Right cardiac atrium (tissue), 5 donors: Measurements from ENCODE around the gene KLK6. TPM values are rescaled to one million over a fixed set of nuclear protein-coding genes. Genes with fewer than 3 reads are reported as not detected.
A peak's percentile ranks its signal among the peaks of the same experiment; 100 is the strongest.

ENCODE experiments used
- ATAC-seq, 2 donors: fragments of 200-7000 bp; cut with Tn5 transposase; one replicate each; pipeline versions ENCODE4 v1.8.0 to v1.9.1; 2020; ENCODE audit warnings: moderate library complexity in 2 of 2, mild to moderate bottlenecking in 1 of 2
- DNase-seq, 3 donors: peaks; one replicate each; pipeline ENCODE4 v3.0.0-alpha.2; 2020
- H3K27ac ChIP-seq: one replicate; pipeline ENCODE4 v1.5.1; 2013; ENCODE audit warnings: mild to moderate bottlenecking, low read length, control low read depth, moderate library complexity
- H3K27me3 ChIP-seq: one replicate; pipeline ENCODE4 v1.6.1; 2013; ENCODE audit not compliant: control insufficient read depth, insufficient read depth
- H3K4me1 ChIP-seq: one replicate; pipeline ENCODE4 v1.6.1; 2013; ENCODE audit warnings: low read length; ENCODE audit not compliant: control insufficient read depth, insufficient read depth
- H3K4me3 ChIP-seq: one replicate; pipeline ENCODE4 v1.5.1; 2013; ENCODE audit warnings: low read length, control low read depth
- H3K9me3 ChIP-seq: one replicate; pipeline ENCODE4 v1.6.1; 2013; ENCODE audit warnings: low read length; ENCODE audit not compliant: control insufficient read depth
- WGBS: extraction: QIAGEN DNeasy Blood & Tissue Kit; methylation state at CpG from one replicate; pipeline ENCODE4 v1.1.7; 2013; 5-methylcytosine and 5-hydroxymethylcytosine counted together
- intact Hi-C, 4 donors: fragments of 100-400 bp; cut with DNase I; formaldehyde crosslinking; loops; one replicate each; pipeline versions ENCODE4 v1.11.0 to v1.14.0; 2022 to 2023
- polyA plus RNA-seq: library from polyadenylated mRNA; stranded (reverse); fragments of 200-250 nt; gene quantifications from one replicate; pipeline ENCODE4 v1.2.3, GENCODE V29; 2013
- total RNA-seq, 4 donors: library from RNA; stranded (reverse); fragmentation: NEBNext Ultra II Directional; extraction: Animal tissue kit (Norgen Biotek cat#: 25700); gene quantifications; one replicate each; pipeline ENCODE4 v1.2.1, GENCODE V29; 2021
- donor health status: healthy with polysubstance abuse.
- donor health status: DM: no; HTN: yes; CAD: no.
- donor health status: DM: no; HTN: no; CAD: no.
- donor health status: DM: no; HTN: yes; CAD: no; lungs with severe emphysema.
- donor health status: DM: yes; HTN: yes; CAD: no.

The KLK6 gene
- total and polyA plus RNA-seq, 5 donors: not detected

GRCh38 chr19:51006406-51006805 lies 37.0 kb upstream of the KLK6 start:
- DNase-seq: no peak
- H3K27me3 ChIP-seq: no peaks in the 10 kb centered on the region
- no peak overlapping the region for H3K27ac ChIP-seq
- no peaks in the 10 kb centered on the region for H3K9me3 ChIP-seq
- no peak overlapping the region for H3K4me3 ChIP-seq
- no peak for ATAC-seq
- 45% methylated on average over 8 of the region's 8 CpGs for WGBS
- intact Hi-C loops: no loop called here
- no peaks in the 10 kb centered on the region for H3K4me1 ChIP-seq

GRCh38 chr19:51005248-51005647 lies 35.9 kb upstream of the KLK6 start:
- no peaks in the 10 kb centered on the region for H3K27me3 ChIP-seq
- H3K4me1 ChIP-seq: no peaks in the 10 kb centered on the region
- H3K27ac ChIP-seq: no peak overlapping the region
- no peaks in the 10 kb centered on the region for H3K9me3 ChIP-seq
- no peak for ATAC-seq
- intact Hi-C loops: no loop called here
- no peak for DNase-seq
- no peak overlapping the region for H3K4me3 ChIP-seq
- WGBS: 90% methylated on average over 1 of the region's 1 CpG

- no peak for ATAC-seq
These were observed 33.9 kb upstream of the KLK6 start for GRCh38 chr19:51003316-51003715.

GRCh38 chr19:51002542-51003311 lies 33.3 kb upstream of the KLK6 start:
- H3K9me3 ChIP-seq: no peaks in the 10 kb centered on the region
- ATAC-seq (peak in 1 of 2 donors; percentile 58), DNase-seq (peak; percentile 28 to 61 (median 59))
- no peaks in the 10 kb centered on the region for H3K27me3 ChIP-seq
- intact Hi-C loops: no loop called here
- no peak overlapping the region for H3K27ac ChIP-seq
- H3K4me1 ChIP-seq: no peaks in the 10 kb centered on the region
- WGBS: 67% methylated on average over 42 of the region's 42 CpGs
- H3K4me3 ChIP-seq: no peak overlapping the region

More at GRCh38 chr19:51003316-51003715, 33.9 kb upstream of the KLK6 start:
- Histone ChIP-seq H3K27ac (no peak overlapping the region), H3K4me1 (no peaks in the 10 kb centered on the region), H3K27me3 (no peaks in the 10 kb centered on the region), H3K4me3 (no peak overlapping the region), H3K9me3 (no peaks in the 10 kb centered on the region)
- WGBS: 77% methylated on average over 7 of the region's 7 CpGs
- no peak for DNase-seq
- intact Hi-C loops: no loop called here

GRCh38 chr19:51002089-51002532 lies 32.7 kb upstream of the KLK6 start:
- H3K4me1 ChIP-seq: no peaks in the 10 kb centered on the region
- no peaks in the 10 kb centered on the region for H3K27me3 ChIP-seq
- no peaks in the 10 kb centered on the region for H3K9me3 ChIP-seq
- no peak overlapping the region for H3K27ac ChIP-seq
- ATAC-seq (no peak), DNase-seq (no peak)
- intact Hi-C loops: no loop called here
- WGBS: 56% methylated on average over 12 of the region's 12 CpGs
- no peak overlapping the region for H3K4me3 ChIP-seq

- 20% methylated on average over 7 of the region's 7 CpGs for WGBS
- intact Hi-C loops: no loop called here
- DNase-seq (no peak), ATAC-seq (no peak)
- Histone ChIP-seq H3K27ac (no peak within 1 kb of the TSS), H3K4me3 (no peak within 1 kb of the TSS), H3K9me3 (no peaks in the 10 kb centered on the region), H3K27me3 (no peaks in the 10 kb centered on the region), H3K4me1 (no peaks in the 10 kb centered on the region)
These were observed 32.1 kb upstream of the KLK6 start, which contains the start of gene KLK8 for GRCh38 chr19:51001515-51001914. TSS of gene KLK8 (minus strand) at chr19:51001604. CDS start at chr19:51001167, 437 bp downstream.

- Histone ChIP-seq H3K4me3 (no peak overlapping the region), H3K27ac (no peak overlapping the region), H3K4me1 (no peaks in the 10 kb centered on the region), H3K9me3 (no peaks in the 10 kb centered on the region), H3K27me3 (no peaks in the 10 kb centered on the region)
- ATAC-seq (no peak), DNase-seq (no peak)
- WGBS: 37% methylated on average over 16 of the region's 16 CpGs
- intact Hi-C loops: no loop called here
These were observed 31.6 kb upstream of the KLK6 start for GRCh38 chr19:51000981-51001380.

- Histone ChIP-seq H3K4me1 (no peaks in the 10 kb centered on the region), H3K4me3 (no peak overlapping the region), H3K27me3 (no peaks in the 10 kb centered on the region), H3K9me3 (no peaks in the 10 kb centered on the region), H3K27ac (no peak overlapping the region)
- ATAC-seq: no peak
- no peak for DNase-seq
- 83% methylated on average over 10 of the region's 10 CpGs for WGBS
- intact Hi-C loops: no loop called here
These were observed 31.0 kb upstream of the KLK6 start for GRCh38 chr19:51000426-51000825.

- no peaks in the 10 kb centered on the region for H3K4me1 ChIP-seq
- DNase-seq: no peak
- H3K9me3 ChIP-seq: no peaks in the 10 kb centered on the region
- ATAC-seq: no peak
- H3K27me3 ChIP-seq: no peaks in the 10 kb centered on the region
- no peak overlapping the region for H3K4me3 ChIP-seq
- no peak overlapping the region for H3K27ac ChIP-seq
- 75% methylated on average over 4 of the region's 4 CpGs for WGBS
- intact Hi-C loops: no loop called here
These were observed 29.3 kb upstream of the KLK6 start for GRCh38 chr19:50998686-50999085.

GRCh38 chr19:50998061-50998460 lies 28.7 kb upstream of the KLK6 start:
- Histone ChIP-seq H3K27ac (no peak overlapping the region), H3K4me1 (no peaks in the 10 kb centered on the region), H3K9me3 (no peaks in the 10 kb centered on the region), H3K4me3 (no peak overlapping the region), H3K27me3 (no peaks in the 10 kb centered on the region)
- ATAC-seq (no peak), DNase-seq (no peak)
- 65% methylated on average over 5 of the region's 5 CpGs for WGBS
- intact Hi-C loops: no loop called here

GRCh38 chr19:50994129-50994528 lies 24.7 kb upstream of the KLK6 start:
- Histone ChIP-seq H3K4me3 (no peak overlapping the region), H3K27me3 (no peaks in the 10 kb centered on the region), H3K27ac (no peak overlapping the region), H3K9me3 (no peaks in the 10 kb centered on the region), H3K4me1 (no peaks in the 10 kb centered on the region)
- DNase-seq (no peak), ATAC-seq (no peak)
- intact Hi-C loops: no loop called here
- WGBS: 74% methylated on average over 2 of the region's 2 CpGs

GRCh38 chr19:50992666-50993035 lies 23.3 kb upstream of the KLK6 start:
- Histone ChIP-seq H3K9me3 (no peaks in the 10 kb centered on the region), H3K4me3 (no peak overlapping the region), H3K27ac (no peak overlapping the region), H3K4me1 (no peaks in the 10 kb centered on the region), H3K27me3 (no peaks in the 10 kb centered on the region)
- WGBS: 72% methylated on average over 2 of the region's 2 CpGs
- no peak for ATAC-seq
- intact Hi-C loops: no loop called here
- DNase-seq: no peak
